Ishikawa (cell line): ENCODE measurements around the gene ITPKA.

Experiments used
- EP300 ChIP-seq: IDR thresholded peaks from 2 replicates; pipeline ENCODE4 v1.6.1; 2012; ENCODE audit warnings: borderline replicate concordance
- REST ChIP-seq: IDR thresholded peaks from 2 replicates; pipeline ENCODE4 v1.6.1; 2012; ENCODE audit warnings: low read depth, mild to moderate bottlenecking
- TAF1 ChIP-seq: IDR thresholded peaks from 2 replicates; pipeline ENCODE4 v1.6.1; 2012; ENCODE audit warnings: low read depth, mild to moderate bottlenecking
- YY1 ChIP-seq: IDR thresholded peaks from 2 replicates; pipeline ENCODE4 v1.6.1; 2012; ENCODE audit warnings: low read depth
- ZBTB7A ChIP-seq: IDR thresholded peaks from 2 replicates; pipeline ENCODE4 v1.6.1; 2012; ENCODE audit warnings: low read depth
- TF ChIP-seq, protein P1 (sequence below): IDR thresholded peaks from 2 replicates; pipeline ENCODE4 v1.6.1; 2012

GRCh38 chr15:41512940-41513505 is 19.3 kb downstream of the ITPKA start:
- TF ChIP-seq REST: no peak
- TF ChIP-seq ZBTB7A: no peak
- TF ChIP-seq EP300: no peak
- TF ChIP-seq TAF1: no peak
- TF ChIP-seq YY1: no peak
- TF ChIP-seq, protein P1, sequence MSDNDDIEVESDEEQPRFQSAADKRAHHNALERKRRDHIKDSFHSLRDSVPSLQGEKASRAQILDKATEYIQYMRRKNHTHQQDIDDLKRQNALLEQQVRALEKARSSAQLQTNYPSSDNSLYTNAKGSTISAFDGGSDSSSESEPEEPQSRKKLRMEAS: no peak
